Liver (tissue), 3 donors: ENCODE results near the gene NECAB2.

Source experiments
- FOXA1 ChIP-seq: IDR thresholded peaks from 2 replicates; pipeline ENCODE4 v1.6.1; 2016; ENCODE audit warnings: antibody characterized with exemption
- HNF4G ChIP-seq: IDR thresholded peaks from 2 replicates; pipeline ENCODE4 v1.6.1; 2016; ENCODE audit warnings: antibody characterized with exemption
- RAD21 ChIP-seq, 2 donors: IDR thresholded peaks; 2 replicates each; pipeline ENCODE4 v1.6.1; 2016; ENCODE audit warnings: antibody characterized with exemption in 2 of 2, mild to moderate bottlenecking in 2 of 2
- RXRA ChIP-seq, 2 donors: IDR thresholded peaks; 2 replicates each; pipeline ENCODE4 v1.6.1; 2017 to 2018; ENCODE audit warnings: antibody characterized with exemption in 2 of 2, mild to moderate bottlenecking in 1 of 2
- TAF1 ChIP-seq: conservative IDR thresholded peaks from 2 replicates; pipeline ENCODE4 v1.6.1; 2016; ENCODE audit warnings: antibody characterized with exemption, mild to moderate bottlenecking
- YY1 ChIP-seq: IDR thresholded peaks from 2 replicates; pipeline ENCODE4 v1.6.1; 2016; ENCODE audit warnings: antibody characterized with exemption, mild to moderate bottlenecking
- TF ChIP-seq, protein P1 (sequence below): fragments of 150-350 bp; IDR thresholded peaks from 2 replicates; pipeline ENCODE4 v1.5.1; 2017; ENCODE audit warnings: improper control_type of control experiment, low read depth, low read length; ENCODE audit not compliant: missing input control
- TF ChIP-seq, protein P2 (sequence below): IDR thresholded peaks from 2 replicates; pipeline ENCODE4 v1.6.1; 2016; ENCODE audit warnings: antibody characterized with exemption
- TF ChIP-seq, protein P3 (sequence below): IDR thresholded peaks from 2 replicates; pipeline ENCODE4 v1.6.1; 2016; ENCODE audit warnings: antibody characterized with exemption, mild to moderate bottlenecking
- TF ChIP-seq, protein P4 (sequence below): IDR thresholded peaks from 2 replicates; pipeline ENCODE4 v1.6.1; 2016; ENCODE audit warnings: antibody characterized with exemption
- donor health status: healthy.
- donor health status: healthy.

DNA sequence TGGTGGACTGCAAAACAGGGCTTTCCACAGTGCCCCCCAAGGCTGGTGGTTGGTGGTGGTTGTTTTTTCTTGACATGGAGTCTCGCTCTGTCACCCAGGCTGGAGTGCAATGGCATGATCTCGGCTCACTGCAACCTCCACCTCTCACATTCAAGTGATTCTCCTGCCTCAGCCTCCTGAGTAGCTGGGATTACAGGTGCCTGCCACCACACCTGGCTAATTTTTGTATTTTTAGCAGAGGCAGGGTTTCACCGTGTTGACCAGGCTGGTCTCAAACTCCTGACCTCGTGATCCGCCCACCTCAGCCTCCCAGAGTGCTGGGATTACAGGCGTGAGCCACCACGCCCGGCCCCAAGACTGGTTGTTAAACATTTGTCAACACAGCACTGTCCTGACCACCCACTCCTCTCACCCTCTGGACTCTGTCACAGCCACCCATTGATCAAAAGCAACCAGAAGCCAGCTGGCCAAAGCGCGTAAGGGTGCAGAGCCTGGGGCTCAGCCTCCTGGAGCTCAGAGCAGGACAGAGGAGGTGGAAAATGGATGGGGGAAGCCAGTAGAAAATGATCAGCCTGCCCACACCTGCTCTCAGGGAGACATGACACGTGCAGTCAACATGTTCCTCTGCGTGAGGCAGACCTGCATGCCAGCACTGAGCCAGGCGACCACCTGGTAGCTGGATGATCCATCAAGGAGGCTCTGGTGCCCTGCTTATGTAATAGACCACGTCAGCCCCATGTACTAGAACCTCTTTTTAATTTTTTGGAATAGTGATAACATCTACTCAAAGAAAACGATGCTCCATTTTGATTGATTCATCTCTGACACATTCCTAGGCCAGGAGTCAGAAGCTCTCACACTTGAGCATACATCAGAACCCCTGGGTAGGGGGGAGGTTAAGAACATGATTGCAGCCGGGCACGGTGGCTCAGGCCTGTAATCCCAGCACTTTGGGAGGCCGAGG lies 29.8 kb upstream of the NECAB2 start:
- TF ChIP-seq, protein P1, sequence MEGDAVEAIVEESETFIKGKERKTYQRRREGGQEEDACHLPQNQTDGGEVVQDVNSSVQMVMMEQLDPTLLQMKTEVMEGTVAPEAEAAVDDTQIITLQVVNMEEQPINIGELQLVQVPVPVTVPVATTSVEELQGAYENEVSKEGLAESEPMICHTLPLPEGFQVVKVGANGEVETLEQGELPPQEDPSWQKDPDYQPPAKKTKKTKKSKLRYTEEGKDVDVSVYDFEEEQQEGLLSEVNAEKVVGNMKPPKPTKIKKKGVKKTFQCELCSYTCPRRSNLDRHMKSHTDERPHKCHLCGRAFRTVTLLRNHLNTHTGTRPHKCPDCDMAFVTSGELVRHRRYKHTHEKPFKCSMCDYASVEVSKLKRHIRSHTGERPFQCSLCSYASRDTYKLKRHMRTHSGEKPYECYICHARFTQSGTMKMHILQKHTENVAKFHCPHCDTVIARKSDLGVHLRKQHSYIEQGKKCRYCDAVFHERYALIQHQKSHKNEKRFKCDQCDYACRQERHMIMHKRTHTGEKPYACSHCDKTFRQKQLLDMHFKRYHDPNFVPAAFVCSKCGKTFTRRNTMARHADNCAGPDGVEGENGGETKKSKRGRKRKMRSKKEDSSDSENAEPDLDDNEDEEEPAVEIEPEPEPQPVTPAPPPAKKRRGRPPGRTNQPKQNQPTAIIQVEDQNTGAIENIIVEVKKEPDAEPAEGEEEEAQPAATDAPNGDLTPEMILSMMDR = no peak
- no peak for TF ChIP-seq TAF1
- TF ChIP-seq, protein P2, sequence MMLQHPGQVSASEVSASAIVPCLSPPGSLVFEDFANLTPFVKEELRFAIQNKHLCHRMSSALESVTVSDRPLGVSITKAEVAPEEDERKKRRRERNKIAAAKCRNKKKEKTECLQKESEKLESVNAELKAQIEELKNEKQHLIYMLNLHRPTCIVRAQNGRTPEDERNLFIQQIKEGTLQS = no peak
- TF ChIP-seq RAD21 (IDR thresholded peaks at IDR 0.05) = no peak
- TF ChIP-seq, protein P3, sequence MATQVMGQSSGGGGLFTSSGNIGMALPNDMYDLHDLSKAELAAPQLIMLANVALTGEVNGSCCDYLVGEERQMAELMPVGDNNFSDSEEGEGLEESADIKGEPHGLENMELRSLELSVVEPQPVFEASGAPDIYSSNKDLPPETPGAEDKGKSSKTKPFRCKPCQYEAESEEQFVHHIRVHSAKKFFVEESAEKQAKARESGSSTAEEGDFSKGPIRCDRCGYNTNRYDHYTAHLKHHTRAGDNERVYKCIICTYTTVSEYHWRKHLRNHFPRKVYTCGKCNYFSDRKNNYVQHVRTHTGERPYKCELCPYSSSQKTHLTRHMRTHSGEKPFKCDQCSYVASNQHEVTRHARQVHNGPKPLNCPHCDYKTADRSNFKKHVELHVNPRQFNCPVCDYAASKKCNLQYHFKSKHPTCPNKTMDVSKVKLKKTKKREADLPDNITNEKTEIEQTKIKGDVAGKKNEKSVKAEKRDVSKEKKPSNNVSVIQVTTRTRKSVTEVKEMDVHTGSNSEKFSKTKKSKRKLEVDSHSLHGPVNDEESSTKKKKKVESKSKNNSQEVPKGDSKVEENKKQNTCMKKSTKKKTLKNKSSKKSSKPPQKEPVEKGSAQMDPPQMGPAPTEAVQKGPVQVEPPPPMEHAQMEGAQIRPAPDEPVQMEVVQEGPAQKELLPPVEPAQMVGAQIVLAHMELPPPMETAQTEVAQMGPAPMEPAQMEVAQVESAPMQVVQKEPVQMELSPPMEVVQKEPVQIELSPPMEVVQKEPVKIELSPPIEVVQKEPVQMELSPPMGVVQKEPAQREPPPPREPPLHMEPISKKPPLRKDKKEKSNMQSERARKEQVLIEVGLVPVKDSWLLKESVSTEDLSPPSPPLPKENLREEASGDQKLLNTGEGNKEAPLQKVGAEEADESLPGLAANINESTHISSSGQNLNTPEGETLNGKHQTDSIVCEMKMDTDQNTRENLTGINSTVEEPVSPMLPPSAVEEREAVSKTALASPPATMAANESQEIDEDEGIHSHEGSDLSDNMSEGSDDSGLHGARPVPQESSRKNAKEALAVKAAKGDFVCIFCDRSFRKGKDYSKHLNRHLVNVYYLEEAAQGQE = no peak
- TF ChIP-seq FOXA1 = no peak
- no peak for TF ChIP-seq YY1
- TF ChIP-seq, protein P4, sequence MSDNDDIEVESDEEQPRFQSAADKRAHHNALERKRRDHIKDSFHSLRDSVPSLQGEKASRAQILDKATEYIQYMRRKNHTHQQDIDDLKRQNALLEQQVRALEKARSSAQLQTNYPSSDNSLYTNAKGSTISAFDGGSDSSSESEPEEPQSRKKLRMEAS = no peak
- peak; percentile 16 to 65 for TF ChIP-seq RXRA (IDR thresholded peaks at IDR 0.05)
- no peak for TF ChIP-seq HNF4G
